HG03045 (cell line): Measurements from ENCODE around the gene GHRL.

Experiments used
- ATAC-seq: cut with Tn5 transposase; IDR thresholded peaks from one replicate; pipeline ENCODE4 v1.9.1; 2021; ENCODE audit warnings: mild to moderate bottlenecking, moderate library complexity; ENCODE audit not compliant: unreplicated experiment

Gene GHRL

GRCh38 chr3:10248184-10248983, 44.4 kb downstream of the GHRL start, which contains the start of gene TATDN2:
TSS of gene TATDN2 (plus strand) at chr3:10248459. CDS start at chr3:10249201, 742 bp downstream.
- peak; percentile 96 for ATAC-seq

GRCh38 chr3:10247679-10248183, 45.0 kb downstream of the GHRL start:
- ATAC-seq, result no peak

GRCh38 chr3:10245081-10245712, 47.5 kb downstream of the GHRL start:
- no peak for ATAC-seq

- ATAC-seq, result no peak
These were observed 48.7 kb downstream of the GHRL start for GRCh38 chr3:10244009-10244408.

GRCh38 chr3:10242182-10243065, 50.3 kb downstream of the GHRL start:
- ATAC-seq, result no peak

GRCh38 chr3:10240799-10241198, 51.9 kb downstream of the GHRL start:
- ATAC-seq, result no peak

- ATAC-seq, result no peak
These were observed 54.2 kb downstream of the GHRL start for GRCh38 chr3:10238345-10239183.
